Keratinocyte (primary cell): ENCODE results near the gene PLEKHF1. TPM values are rescaled to one million over a fixed set of nuclear protein-coding genes. Genes with fewer than 3 reads are reported as not detected.
"Not testable (repeated sequence)": the region's sequence is repeated elsewhere in the genome, so short reads cannot be mapped to it uniquely, and the experiment has no call there.

Experiments used
- DNase-seq: peaks from one replicate; pipeline ENCODE4 v3.0.0-alpha.2; 2011; ENCODE audit warnings: low read depth, missing footprints, low spot score
- FAIRE-seq: peaks from 2 replicates; lab custom pipeline; 2011; peaks lifted over from hg19 to GRCh38; lab: Jason Lieb, UNC
- H2AFZ ChIP-seq: 2 replicates; pipeline ENCODE4 v1.6.0; 2012; ENCODE audit warnings: low read length, control low read depth, inconsistent platforms; ENCODE audit not compliant: control insufficient read depth
- H3K27ac ChIP-seq: 2 replicates; pipeline ENCODE4 v1.5.1; 2011; ENCODE audit warnings: low read length; ENCODE audit not compliant: control insufficient read depth, insufficient read depth
- H3K27me3 ChIP-seq: 3 replicates; pipeline ENCODE4 v1.6.0; 2011; ENCODE audit warnings: low read length; ENCODE audit not compliant: control insufficient read depth, insufficient read depth; ENCODE audit errors: extremely low read depth
- H3K36me3 ChIP-seq, 2 experiments: 2 replicates in 1 of 2; 3 replicates in 1 of 2; pipeline ENCODE4 v1.5.1; 2011; ENCODE audit warnings: low read length in 2 of 2, mild to moderate bottlenecking in 1 of 2; ENCODE audit not compliant: control insufficient read depth in 2 of 2, insufficient read depth in 2 of 2; ENCODE audit errors: extremely low read depth in 1 of 2
- H3K4me1 ChIP-seq: 3 replicates; pipeline ENCODE4 v1.5.1; 2011; ENCODE audit warnings: low read length; ENCODE audit not compliant: control insufficient read depth, insufficient read depth; ENCODE audit errors: extremely low read depth
- H3K4me2 ChIP-seq: 3 replicates; pipeline ENCODE4 v1.6.0; 2011; ENCODE audit warnings: low read depth, low read length; ENCODE audit not compliant: control insufficient read depth, insufficient read depth; ENCODE audit errors: extremely low read depth
- H3K4me3 ChIP-seq, 3 experiments: fragments of 200-600 bp in 1 of 3; sonication (generic) in 1 of 3; 2 replicates in 2 of 3; 3 replicates in 1 of 3; pipeline ENCODE4 v1.5.1; 2011 to 2016; ENCODE audit warnings: low read length in 3 of 3, mild to moderate bottlenecking in 3 of 3, control low read depth in 2 of 3, inconsistent platforms in 1 of 3, low read depth in 1 of 3, mixed read lengths in 1 of 3, mixed run types in 1 of 3, moderate library complexity in 1 of 3; ENCODE audit not compliant: control insufficient read depth in 2 of 3, insufficient read depth in 2 of 3; ENCODE audit errors: extremely low read depth in 1 of 3
- H3K79me2 ChIP-seq: 2 replicates; pipeline ENCODE4 v1.6.0; 2012; ENCODE audit warnings: low read length; ENCODE audit not compliant: control insufficient read depth, insufficient read depth
- H3K9ac ChIP-seq: 3 replicates; pipeline ENCODE4 v1.6.0; 2011; ENCODE audit warnings: low read length; ENCODE audit not compliant: control insufficient read depth, insufficient read depth; ENCODE audit errors: extremely low read depth
- H3K9me1 ChIP-seq: 3 replicates; pipeline ENCODE4 v1.6.0; 2011; ENCODE audit warnings: low read length; ENCODE audit not compliant: control insufficient read depth, insufficient read depth; ENCODE audit errors: extremely low read depth
- H3K9me3 ChIP-seq: 2 replicates; pipeline ENCODE4 v1.5.1; 2012; ENCODE audit warnings: low read depth, low read length; ENCODE audit not compliant: control insufficient read depth
- H4K20me1 ChIP-seq: 3 replicates; pipeline ENCODE4 v1.6.0; 2011; ENCODE audit warnings: low read length; ENCODE audit not compliant: control insufficient read depth, insufficient read depth; ENCODE audit errors: extremely low read depth
- EZH2 ChIP-seq: IDR thresholded peaks from one replicate; pipeline ENCODE4 v1.6.1; 2012; ENCODE audit warnings: inconsistent platforms, mild to moderate bottlenecking, low read length, moderate library complexity
- dilution Hi-C: fragments of 300-500 bp; cut with MboI; formaldehyde crosslinking; loops from one replicate; pipeline ENCODE4 v1.7.0; 2020; ENCODE audit warnings: low sequenced_read_pairs; ENCODE audit not compliant: extremely low pct_ligation_motif_present
- polyA plus RNA-seq, 5 experiments: library from polyadenylated mRNA; depleted of rRNA in 3 of 5; stranded (reverse) in 3 of 5; stranded (forward) in 1 of 5; unstranded in 1 of 5; fragments of >200 nt; gene quantifications; 1 replicate in 1 of 5; 2 replicates in 3 of 5; 3 replicates in 1 of 5; pipeline versions ENCODE4 v1.2.1 to v1.2.3, GENCODE V29; 2011 to 2012; ENCODE audit warnings: missing spikeins in 2 of 5, low read depth in 1 of 5, low replicate concordance in 1 of 5
- TF ChIP-seq, protein P1 (sequence below), 3 experiments: IDR thresholded peaks in 1 of 3; conservative IDR thresholded peaks in 1 of 3; optimal IDR thresholded peaks in 1 of 3; 2 replicates in 2 of 3; 3 replicates in 1 of 3; pipeline versions ENCODE3 to v1.5.1; 2011; ENCODE audit warnings: low read length in 3 of 3, mild to moderate bottlenecking in 3 of 3, moderate library complexity in 2 of 3, control low read depth in 1 of 3, inconsistent platforms in 1 of 3; ENCODE audit not compliant: insufficient read depth in 2 of 3; ENCODE audit errors: extremely low read depth in 1 of 3

The PLEKHF1 gene
- polyA plus RNA-seq, 1 donor (not counting 4 experiments of a cell fraction or from before 2014, with no cell fraction given), result 9.4 TPM

DNA sequence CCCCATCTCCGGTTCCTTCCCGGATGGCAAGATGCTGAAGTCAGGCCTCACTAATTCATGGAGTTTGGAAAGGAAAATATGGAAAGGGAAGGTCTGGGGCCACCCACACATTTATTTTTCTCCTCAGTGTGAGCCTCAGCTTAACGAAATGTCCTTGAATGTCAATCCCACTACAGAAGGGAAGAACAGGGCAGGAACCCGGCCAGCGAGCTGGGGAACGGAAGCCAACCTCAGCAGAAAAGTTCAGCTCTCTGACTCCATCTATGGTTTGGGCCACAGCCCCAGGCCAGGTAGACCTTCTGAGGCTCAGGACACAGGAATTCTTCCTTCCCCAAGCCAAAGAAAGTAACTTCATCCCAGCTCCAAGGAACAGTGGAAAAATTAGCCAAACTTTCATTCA is 41.4 kb downstream of the PLEKHF1 start:
- H3K9ac ChIP-seq, result no peak overlapping the region

GRCh38 chr19:29708554-29709439 is 43.5 kb downstream of the PLEKHF1 start:
- no peaks in the 10 kb centered on the region for H3K9me3 ChIP-seq
- no peaks in the 10 kb centered on the region for H3K9me1 ChIP-seq
- no peak overlapping the region for H3K27ac ChIP-seq
- dilution Hi-C loops, result no loop called here
- peaks cover 5 to 12% of the 10 kb centered on the region in 2 experiments for H3K36me3 ChIP-seq
- H3K4me2 ChIP-seq, result no peak overlapping the region
- no peak overlapping the region for H3K4me3 ChIP-seq
- no peaks in the 10 kb centered on the region for H4K20me1 ChIP-seq
- no peak for DNase-seq
- H3K27me3 ChIP-seq, result no peaks in the 10 kb centered on the region
- no peak overlapping the region for H3K9ac ChIP-seq
- no peak for TF ChIP-seq EZH2
- TF ChIP-seq, protein P1, sequence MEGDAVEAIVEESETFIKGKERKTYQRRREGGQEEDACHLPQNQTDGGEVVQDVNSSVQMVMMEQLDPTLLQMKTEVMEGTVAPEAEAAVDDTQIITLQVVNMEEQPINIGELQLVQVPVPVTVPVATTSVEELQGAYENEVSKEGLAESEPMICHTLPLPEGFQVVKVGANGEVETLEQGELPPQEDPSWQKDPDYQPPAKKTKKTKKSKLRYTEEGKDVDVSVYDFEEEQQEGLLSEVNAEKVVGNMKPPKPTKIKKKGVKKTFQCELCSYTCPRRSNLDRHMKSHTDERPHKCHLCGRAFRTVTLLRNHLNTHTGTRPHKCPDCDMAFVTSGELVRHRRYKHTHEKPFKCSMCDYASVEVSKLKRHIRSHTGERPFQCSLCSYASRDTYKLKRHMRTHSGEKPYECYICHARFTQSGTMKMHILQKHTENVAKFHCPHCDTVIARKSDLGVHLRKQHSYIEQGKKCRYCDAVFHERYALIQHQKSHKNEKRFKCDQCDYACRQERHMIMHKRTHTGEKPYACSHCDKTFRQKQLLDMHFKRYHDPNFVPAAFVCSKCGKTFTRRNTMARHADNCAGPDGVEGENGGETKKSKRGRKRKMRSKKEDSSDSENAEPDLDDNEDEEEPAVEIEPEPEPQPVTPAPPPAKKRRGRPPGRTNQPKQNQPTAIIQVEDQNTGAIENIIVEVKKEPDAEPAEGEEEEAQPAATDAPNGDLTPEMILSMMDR (optimal IDR thresholded peaks at IDR 0.05 in 1 of 3, IDR thresholded peaks at IDR 0.05 in 1 of 3, conservative IDR thresholded peaks at IDR 0.05 in 1 of 3; ENCODE audit: extremely low read depth in 1 of 3, insufficient read depth in 2 of 3, low read length in 3 of 3), result no peak
- no peak overlapping the region for H2AFZ ChIP-seq
- H3K4me1 ChIP-seq, result no peaks in the 10 kb centered on the region
- peaks cover 4% of the 10 kb centered on the region for H3K79me2 ChIP-seq
- no peak for FAIRE-seq

More for the DNA sequence above, 41.4 kb downstream of the PLEKHF1 start:
- DNase-seq, result no peak
- H3K79me2 ChIP-seq, result no peaks in the 10 kb centered on the region
- dilution Hi-C loops, result no loop called here
- no peaks in the 10 kb centered on the region for H3K4me1 ChIP-seq
- H2AFZ ChIP-seq, result no peak overlapping the region
- H3K4me3 ChIP-seq, result no peak overlapping the region
- no peaks in the 10 kb centered on the region for H3K27me3 ChIP-seq
- no peak overlapping the region for H3K27ac ChIP-seq
- H3K4me2 ChIP-seq, result no peak overlapping the region
- H3K36me3 ChIP-seq, result peaks cover 0 to 19% of the 10 kb centered on the region in 2 experiments
- no peak for TF ChIP-seq EZH2
- TF ChIP-seq, protein P1 (optimal IDR thresholded peaks at IDR 0.05 in 1 of 3, IDR thresholded peaks at IDR 0.05 in 1 of 3, conservative IDR thresholded peaks at IDR 0.05 in 1 of 3; ENCODE audit: extremely low read depth in 1 of 3, insufficient read depth in 2 of 3, low read length in 3 of 3), result no peak
- H3K9me1 ChIP-seq, result no peaks in the 10 kb centered on the region
- H3K9me3 ChIP-seq, result no peaks in the 10 kb centered on the region
- H4K20me1 ChIP-seq, result no peaks in the 10 kb centered on the region
- no peak for FAIRE-seq

DNA sequence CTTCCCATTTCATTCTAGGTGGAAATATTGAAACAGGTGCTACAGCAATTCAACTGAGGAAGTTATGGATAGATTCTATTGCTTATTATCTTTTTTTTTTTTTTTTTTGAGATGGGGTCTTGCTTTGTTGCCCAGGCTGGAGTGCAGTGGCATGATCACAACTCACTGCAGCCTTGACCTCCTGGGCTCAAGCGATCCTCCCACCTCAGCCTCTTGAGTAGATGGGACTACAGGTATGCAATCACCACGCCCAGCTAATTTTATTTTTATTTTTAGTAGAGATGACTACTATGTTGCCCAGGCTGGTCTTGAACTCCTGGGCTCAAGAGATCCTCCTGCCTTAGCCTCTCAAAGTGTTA is 44.2 kb downstream of the PLEKHF1 start:
- dilution Hi-C loops, H3K4me3 ChIP-seq, H2AFZ ChIP-seq, H3K79me2 ChIP-seq, H3K4me2 ChIP-seq, H3K9ac ChIP-seq, H3K9me1 ChIP-seq, FAIRE-seq, H3K27me3 ChIP-seq, H4K20me1 ChIP-seq, H3K4me1 ChIP-seq, H3K9me3 ChIP-seq, DNase-seq, H3K27ac ChIP-seq: not testable (repeated sequence)
- H3K36me3 ChIP-seq, result peaks cover 5 to 12% of the 10 kb centered on the region in 2 experiments
